ENCODE results near the gene NACA2.
"Not testable (repeated sequence)": the region's sequence is repeated elsewhere in the genome, so short reads cannot be mapped to it uniquely, and the experiment has no call there.

The NACA2 gene

GRCh38 chr17:61579347-61579746 is 11.7 kb downstream of the NACA2 start:
- intact Hi-C loops (cut with micrococcal nuclease) = no loop called here
- Mint-ChIP-seq H3K36me3 (ENCODE audit: low read depth) (no peaks in the 10 kb centered on the region), H3K27ac (no peak overlapping the region), H3K27me3 (peaks cover 29% of the 10 kb centered on the region), H3K4me1 (ENCODE audit: low read depth) (no peaks in the 10 kb centered on the region), H3K9me3 (no peaks in the 10 kb centered on the region), H3K4me3 (no peak overlapping the region)

- Mint-ChIP-seq H3K9me3 (no peaks in the 10 kb centered on the region), H3K27ac (no peak overlapping the region), H3K27me3 (peaks cover 30% of the 10 kb centered on the region)
Observed at GRCh38 chr17:61578645-61579044, 12.4 kb downstream of the NACA2 start.

GRCh38 chr17:61575983-61576382 is 15.0 kb downstream of the NACA2 start:
- Mint-ChIP-seq H3K9me3 (no peaks in the 10 kb centered on the region), H3K4me1 (ENCODE audit: low read depth) (no peaks in the 10 kb centered on the region), H3K36me3 (ENCODE audit: low read depth) (no peaks in the 10 kb centered on the region), H3K27me3 (peaks cover 26% of the 10 kb centered on the region), H3K27ac (no peak overlapping the region), H3K4me3 (no peak overlapping the region)
- intact Hi-C loops (cut with micrococcal nuclease) = no loop called here

More at GRCh38 chr17:61578645-61579044, 12.4 kb downstream of the NACA2 start:
- H3K36me3 Mint-ChIP-seq (ENCODE audit: low read depth) = no peaks in the 10 kb centered on the region
- intact Hi-C loops (cut with micrococcal nuclease) = no loop called here
- H3K4me1 Mint-ChIP-seq (ENCODE audit: low read depth) = no peaks in the 10 kb centered on the region
- H3K4me3 Mint-ChIP-seq = no peak overlapping the region

GRCh38 chr17:61575352-61575975 is 15.6 kb downstream of the NACA2 start:
- H3K27me3 Mint-ChIP-seq = peaks cover 24% of the 10 kb centered on the region
- intact Hi-C loops (cut with micrococcal nuclease) = no loop called here
- H3K9me3 Mint-ChIP-seq = peaks cover 5% of the 10 kb centered on the region
- H3K36me3 Mint-ChIP-seq (ENCODE audit: low read depth) = no peaks in the 10 kb centered on the region
- no peak overlapping the region for H3K4me3 Mint-ChIP-seq
- no peaks in the 10 kb centered on the region for H3K4me1 Mint-ChIP-seq (ENCODE audit: low read depth)
- no peak overlapping the region for H3K27ac Mint-ChIP-seq

GRCh38 chr17:61574542-61575351 is 16.3 kb downstream of the NACA2 start:
- H3K4me1 Mint-ChIP-seq (ENCODE audit: low read depth) = no peaks in the 10 kb centered on the region
- no peak overlapping the region for H3K27ac Mint-ChIP-seq
- intact Hi-C loops (cut with micrococcal nuclease) = no loop called here

GRCh38 chr17:61572547-61572946 is 18.5 kb downstream of the NACA2 start:
- Mint-ChIP-seq H3K27me3 (peaks cover 14% of the 10 kb centered on the region), H3K9me3 (peaks cover 10% of the 10 kb centered on the region)
- H3K4me1 Mint-ChIP-seq (ENCODE audit: low read depth); H3K36me3 Mint-ChIP-seq (ENCODE audit: low read depth); H3K4me3 Mint-ChIP-seq; H3K27ac Mint-ChIP-seq; intact Hi-C loops (cut with micrococcal nuclease): not testable (repeated sequence)

More at GRCh38 chr17:61574542-61575351, 16.3 kb downstream of the NACA2 start:
- H3K36me3 Mint-ChIP-seq (ENCODE audit: low read depth) = no peaks in the 10 kb centered on the region
- H3K4me3 Mint-ChIP-seq = no peak overlapping the region
- H3K9me3 Mint-ChIP-seq = peaks cover 10% of the 10 kb centered on the region
- peaks cover 20% of the 10 kb centered on the region for H3K27me3 Mint-ChIP-seq

- Mint-ChIP-seq H3K27ac (no peak overlapping the region), H3K27me3 (peaks cover 14% of the 10 kb centered on the region), H3K4me3 (no peak overlapping the region), H3K36me3 (ENCODE audit: low read depth) (no peaks in the 10 kb centered on the region), H3K4me1 (ENCODE audit: low read depth) (no peaks in the 10 kb centered on the region), H3K9me3 (peaks cover 10% of the 10 kb centered on the region)
- intact Hi-C loops (cut with micrococcal nuclease) = no loop called here
Observed at GRCh38 chr17:61571624-61572023, 19.4 kb downstream of the NACA2 start.

GRCh38 chr17:61570118-61570517 is 20.9 kb downstream of the NACA2 start:
- no peak overlapping the region for H3K27ac Mint-ChIP-seq
- H3K9me3 Mint-ChIP-seq = peaks cover 10% of the 10 kb centered on the region
- intact Hi-C loops (cut with micrococcal nuclease) = no loop called here
- H3K36me3 Mint-ChIP-seq (ENCODE audit: low read depth) = no peaks in the 10 kb centered on the region
- no peaks in the 10 kb centered on the region for H3K4me1 Mint-ChIP-seq (ENCODE audit: low read depth)
- no peak overlapping the region for H3K4me3 Mint-ChIP-seq
- H3K27me3 Mint-ChIP-seq = peaks cover 7% of the 10 kb centered on the region

GRCh38 chr17:61569525-61569924 is 21.5 kb downstream of the NACA2 start:
- H3K4me3 Mint-ChIP-seq; H3K27ac Mint-ChIP-seq; H3K36me3 Mint-ChIP-seq (ENCODE audit: low read depth); H3K4me1 Mint-ChIP-seq (ENCODE audit: low read depth); H3K27me3 Mint-ChIP-seq; intact Hi-C loops (cut with micrococcal nuclease): not testable (repeated sequence)
- H3K9me3 Mint-ChIP-seq = peaks cover 10% of the 10 kb centered on the region

- peaks cover 6% of the 10 kb centered on the region for H3K27me3 Mint-ChIP-seq
- H3K27ac Mint-ChIP-seq = no peak overlapping the region
- intact Hi-C loops (cut with micrococcal nuclease) = no loop called here
- peaks cover 10% of the 10 kb centered on the region for H3K9me3 Mint-ChIP-seq
- no peak overlapping the region for H3K4me3 Mint-ChIP-seq
- no peaks in the 10 kb centered on the region for H3K36me3 Mint-ChIP-seq (ENCODE audit: low read depth)
- no peaks in the 10 kb centered on the region for H3K4me1 Mint-ChIP-seq (ENCODE audit: low read depth)
Observed at GRCh38 chr17:61568219-61569072, 22.6 kb downstream of the NACA2 start.

GRCh38 chr17:61567045-61567802 is 23.8 kb downstream of the NACA2 start:
- Mint-ChIP-seq H3K36me3 (ENCODE audit: low read depth) (no peaks in the 10 kb centered on the region), H3K4me1 (ENCODE audit: low read depth) (no peaks in the 10 kb centered on the region), H3K27me3 (peaks cover 8% of the 10 kb centered on the region), H3K27ac (no peak overlapping the region), H3K4me3 (no peak overlapping the region), H3K9me3 (peaks cover 10% of the 10 kb centered on the region)
- intact Hi-C loops (cut with micrococcal nuclease) = no loop called here

- not testable (repeated sequence) for H3K4me1 Mint-ChIP-seq (ENCODE audit: low read depth)
Observed at GRCh38 chr17:61566448-61566847, 24.6 kb downstream of the NACA2 start.

GRCh38 chr17:61565850-61566249 is 25.2 kb downstream of the NACA2 start:
- H3K4me1 Mint-ChIP-seq (ENCODE audit: low read depth); H3K36me3 Mint-ChIP-seq (ENCODE audit: low read depth); H3K27ac Mint-ChIP-seq; H3K9me3 Mint-ChIP-seq; H3K4me3 Mint-ChIP-seq; intact Hi-C loops (cut with micrococcal nuclease): not testable (repeated sequence)
- peaks cover 11% of the 10 kb centered on the region for H3K27me3 Mint-ChIP-seq

More at GRCh38 chr17:61566448-61566847, 24.6 kb downstream of the NACA2 start:
- H3K27ac Mint-ChIP-seq; H3K4me3 Mint-ChIP-seq; intact Hi-C loops (cut with micrococcal nuclease); H3K27me3 Mint-ChIP-seq; H3K36me3 Mint-ChIP-seq (ENCODE audit: low read depth): not testable (repeated sequence)
- H3K9me3 Mint-ChIP-seq = peaks cover 10% of the 10 kb centered on the region
